ENCODE results near the gene CTBP1.

- TF ChIP-seq, protein P1, sequence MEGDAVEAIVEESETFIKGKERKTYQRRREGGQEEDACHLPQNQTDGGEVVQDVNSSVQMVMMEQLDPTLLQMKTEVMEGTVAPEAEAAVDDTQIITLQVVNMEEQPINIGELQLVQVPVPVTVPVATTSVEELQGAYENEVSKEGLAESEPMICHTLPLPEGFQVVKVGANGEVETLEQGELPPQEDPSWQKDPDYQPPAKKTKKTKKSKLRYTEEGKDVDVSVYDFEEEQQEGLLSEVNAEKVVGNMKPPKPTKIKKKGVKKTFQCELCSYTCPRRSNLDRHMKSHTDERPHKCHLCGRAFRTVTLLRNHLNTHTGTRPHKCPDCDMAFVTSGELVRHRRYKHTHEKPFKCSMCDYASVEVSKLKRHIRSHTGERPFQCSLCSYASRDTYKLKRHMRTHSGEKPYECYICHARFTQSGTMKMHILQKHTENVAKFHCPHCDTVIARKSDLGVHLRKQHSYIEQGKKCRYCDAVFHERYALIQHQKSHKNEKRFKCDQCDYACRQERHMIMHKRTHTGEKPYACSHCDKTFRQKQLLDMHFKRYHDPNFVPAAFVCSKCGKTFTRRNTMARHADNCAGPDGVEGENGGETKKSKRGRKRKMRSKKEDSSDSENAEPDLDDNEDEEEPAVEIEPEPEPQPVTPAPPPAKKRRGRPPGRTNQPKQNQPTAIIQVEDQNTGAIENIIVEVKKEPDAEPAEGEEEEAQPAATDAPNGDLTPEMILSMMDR (conservative IDR thresholded peaks at IDR 0.05; ENCODE audit: low read depth, low read length): no peak
- no peak for TF ChIP-seq EZH2 (IDR thresholded peaks at IDR 0.05; ENCODE audit: borderline replicate concordance, low read depth, low read length, poor library complexity, severe bottlenecking)
Measured at GRCh38 chr4:1169691-1170096, 79.2 kb downstream of the CTBP1 start.

Measured in A673 (cell line).